H1 (cell line): Measurements from ENCODE around the gene EXD3. TPM values are rescaled to one million over a fixed set of nuclear protein-coding genes. Genes with fewer than 3 reads are reported as not detected.

Experiments used
- EZH2 ChIP-seq: fragments of 200-600 bp; sonication (generic); IDR thresholded peaks from 2 replicates; pipeline ENCODE4 v1.7.1; 2012; ENCODE audit warnings: low read depth, mild to moderate bottlenecking, moderate library complexity, low read length, inconsistent platforms; ENCODE audit not compliant: severe bottlenecking
- TBP ChIP-seq: IDR thresholded peaks from 2 replicates; pipeline ENCODE4 v1.6.1; 2011; ENCODE audit warnings: low read depth, low read length, improper control_type of control experiment
- TCF12 ChIP-seq: IDR thresholded peaks from 2 replicates; pipeline ENCODE4 v1.6.1; 2011; ENCODE audit warnings: low read depth, mild to moderate bottlenecking, low read length
- polyA plus RNA-seq, 7 experiments: library from polyadenylated mRNA; depleted of rRNA in 3 of 7; stranded (reverse) in 5 of 7; unstranded in 2 of 7; fragments of >200 nt in 5 of 7; fragments of 200-250 nt in 2 of 7; gene quantifications; 1 replicate in 5 of 7; 2 replicates in 1 of 7; 4 replicates in 1 of 7; pipeline versions ENCODE4 v1.2.1 to v1.2.3, GENCODE V29; 2011 to 2013; ENCODE audit warnings: missing spikeins in 2 of 7, mixed read lengths in 2 of 7
- total RNA-seq: library from RNA; stranded (reverse); fragmentation: NEBNext Ultra II Directional; extraction: Animal tissue kit (Norgen Biotek cat#: 25700); gene quantifications from 2 replicates; pipeline ENCODE4 v1.2.1, GENCODE V29; 2021

Gene EXD3
- total and polyA plus RNA-seq, 2 of the 8 experiments (the other 6 are each of a cell fraction or from before 2014, with no cell fraction given): 7.2 to 9.4 TPM

GRCh38 chr9:137428841-137429545 is 6.0 kb upstream of the EXD3 start (continued):
- TF ChIP-seq EZH2: no peak
- no peak for TF ChIP-seq TBP
- TF ChIP-seq TCF12: no peak
